Tibial nerve (tissue), 4 donors: Measurements from ENCODE around the gene LRRC63.

Experiments used
- EP300 ChIP-seq, 2 donors: sonication (generic); formaldehyde crosslinking; IDR thresholded peaks; one replicate each; pipeline ENCODE4 v1.6.1; 2017; ENCODE audit warnings: antibody characterized with exemption in 2 of 2, mild to moderate bottlenecking in 1 of 2
- TF ChIP-seq, protein P1 (sequence below), 5 experiments: fragments of 200-600 bp in 3 of 5; fragments of 450-650 bp in 2 of 5; sonication (generic) in 3 of 5; IDR thresholded peaks; one replicate each; pipeline ENCODE4 v1.5.1; 2016 to 2019; ENCODE audit warnings: antibody characterized with exemption in 5 of 5, mild to moderate bottlenecking in 3 of 5, moderate library complexity in 2 of 5

DNA sequence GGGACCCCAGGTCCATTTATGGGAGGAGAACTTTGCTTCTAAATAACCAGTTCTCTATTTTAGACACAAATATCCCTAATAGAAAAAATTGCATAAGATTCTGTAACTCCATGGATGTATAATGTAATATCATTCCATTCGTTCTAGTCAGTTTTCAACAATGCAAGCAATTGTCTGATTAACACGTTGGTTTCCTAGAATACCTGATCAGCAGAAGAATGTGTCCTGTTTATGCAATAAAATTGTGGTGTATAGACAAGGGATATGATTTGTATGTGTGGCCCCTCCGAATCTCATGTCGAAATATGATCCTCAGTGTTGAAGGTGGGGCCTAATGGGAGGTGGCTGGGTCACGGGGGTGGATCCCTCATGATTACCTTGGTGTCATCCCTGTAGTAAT is 113.2 kb downstream of the LRRC63 start:
- no peak for TF ChIP-seq EP300 (IDR thresholded peaks at IDR 0.05)
- TF ChIP-seq, protein P1, sequence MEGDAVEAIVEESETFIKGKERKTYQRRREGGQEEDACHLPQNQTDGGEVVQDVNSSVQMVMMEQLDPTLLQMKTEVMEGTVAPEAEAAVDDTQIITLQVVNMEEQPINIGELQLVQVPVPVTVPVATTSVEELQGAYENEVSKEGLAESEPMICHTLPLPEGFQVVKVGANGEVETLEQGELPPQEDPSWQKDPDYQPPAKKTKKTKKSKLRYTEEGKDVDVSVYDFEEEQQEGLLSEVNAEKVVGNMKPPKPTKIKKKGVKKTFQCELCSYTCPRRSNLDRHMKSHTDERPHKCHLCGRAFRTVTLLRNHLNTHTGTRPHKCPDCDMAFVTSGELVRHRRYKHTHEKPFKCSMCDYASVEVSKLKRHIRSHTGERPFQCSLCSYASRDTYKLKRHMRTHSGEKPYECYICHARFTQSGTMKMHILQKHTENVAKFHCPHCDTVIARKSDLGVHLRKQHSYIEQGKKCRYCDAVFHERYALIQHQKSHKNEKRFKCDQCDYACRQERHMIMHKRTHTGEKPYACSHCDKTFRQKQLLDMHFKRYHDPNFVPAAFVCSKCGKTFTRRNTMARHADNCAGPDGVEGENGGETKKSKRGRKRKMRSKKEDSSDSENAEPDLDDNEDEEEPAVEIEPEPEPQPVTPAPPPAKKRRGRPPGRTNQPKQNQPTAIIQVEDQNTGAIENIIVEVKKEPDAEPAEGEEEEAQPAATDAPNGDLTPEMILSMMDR (IDR thresholded peaks at IDR 0.05): no peak
